NCI-H1417 (cell line): ENCODE results near the gene USP20.
A peak's percentile ranks its signal among the peaks of the same experiment; 100 is the strongest.
"Not testable (repeated sequence)": the region's sequence is repeated elsewhere in the genome, so short reads cannot be mapped to it uniquely, and the experiment has no call there.

Experiments used
- DNase-seq, 3 experiments: peaks; one replicate each; lab custom pipeline; 2025; lab: John Stamatoyannopoulos, UW

Gene USP20

DNA sequence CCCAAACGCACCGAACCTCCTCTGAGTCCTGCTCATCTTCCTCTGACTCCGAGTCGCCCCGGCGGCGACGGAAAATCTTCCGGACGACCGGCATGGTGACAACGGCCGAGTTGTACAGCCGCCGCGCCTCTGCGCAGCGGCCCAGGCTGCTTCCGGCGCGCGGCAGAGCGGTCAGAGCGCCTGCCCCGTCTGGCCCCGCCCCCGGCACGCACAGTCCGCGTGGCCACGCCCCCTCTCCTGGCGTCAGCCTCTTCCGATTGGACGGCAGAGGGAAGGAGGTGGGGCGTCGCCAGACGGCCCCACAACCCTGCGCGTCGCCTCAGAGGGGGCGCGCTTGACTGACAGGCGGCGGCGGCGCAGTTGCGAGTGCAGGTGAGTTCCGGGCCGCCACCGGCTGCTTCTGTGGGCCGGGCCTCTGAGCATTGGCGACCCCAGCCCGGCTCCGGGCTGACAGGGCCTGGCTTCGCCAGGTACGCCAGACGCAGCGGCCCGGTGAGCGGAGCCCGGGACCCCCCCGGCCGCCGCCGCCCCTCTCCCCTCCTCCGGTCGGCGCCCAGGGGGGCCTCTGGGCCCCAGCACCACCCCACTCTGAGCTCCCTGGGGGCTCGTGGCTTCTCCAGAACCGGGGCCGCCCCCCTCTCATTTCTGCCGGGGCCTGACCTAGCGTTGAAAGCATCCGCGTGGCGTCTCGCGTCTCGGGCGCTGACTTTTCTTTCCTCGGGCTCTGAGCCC, at the start of gene USP20, which contains the start of gene C9orf78:
TSS of gene USP20 (plus strand) at position 331 of the 732 bp plus-strand sequence. CDS start 17,098 bp downstream, outside the sequence.
TSS of gene C9orf78 (minus strand) at position 148 of the 732 bp plus-strand sequence. CDS start at position 94, 54 bp downstream.
- DNase-seq = peak; percentile 94 to 99 (median 99)

DNA sequence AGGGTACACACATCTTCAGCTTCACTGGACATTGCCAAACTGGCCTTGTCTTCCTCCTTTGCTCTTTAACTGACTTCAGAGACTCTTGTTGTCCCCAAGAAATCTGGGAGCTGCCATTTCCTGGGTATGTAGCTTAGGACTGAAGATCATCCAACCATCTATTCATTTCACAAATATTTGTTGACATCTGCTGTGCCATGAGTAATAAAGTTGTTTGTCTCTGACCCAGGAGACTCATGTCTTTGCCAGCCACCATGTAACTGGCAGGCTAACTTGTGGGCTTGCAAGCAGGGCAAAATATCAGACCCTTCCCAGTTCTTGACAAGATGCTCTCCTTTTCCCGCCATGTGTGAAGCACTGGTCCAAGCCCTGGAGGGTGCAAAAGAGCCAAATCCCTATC, 49.4 kb upstream of the USP20 start:
- no peak for DNase-seq

DNA sequence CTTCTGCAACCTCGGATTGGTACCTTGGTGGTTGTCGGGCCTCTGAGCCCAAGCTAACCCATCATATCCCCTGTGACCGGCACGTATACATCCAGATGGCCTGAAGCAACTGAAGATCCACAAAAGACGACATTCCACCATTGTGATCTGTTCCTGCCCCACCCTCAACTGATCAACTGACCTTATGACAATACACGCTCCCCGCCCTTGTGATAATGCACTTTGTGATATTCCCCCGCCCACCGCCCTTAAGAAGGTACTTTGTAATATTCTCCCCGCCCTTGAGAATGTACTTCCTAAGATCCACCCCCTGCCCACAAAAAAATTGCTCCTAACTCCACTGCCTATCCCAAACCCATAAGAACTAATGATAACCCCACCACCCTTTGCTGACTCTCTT, 48.8 kb upstream of the USP20 start:
- no peak for DNase-seq

DNA sequence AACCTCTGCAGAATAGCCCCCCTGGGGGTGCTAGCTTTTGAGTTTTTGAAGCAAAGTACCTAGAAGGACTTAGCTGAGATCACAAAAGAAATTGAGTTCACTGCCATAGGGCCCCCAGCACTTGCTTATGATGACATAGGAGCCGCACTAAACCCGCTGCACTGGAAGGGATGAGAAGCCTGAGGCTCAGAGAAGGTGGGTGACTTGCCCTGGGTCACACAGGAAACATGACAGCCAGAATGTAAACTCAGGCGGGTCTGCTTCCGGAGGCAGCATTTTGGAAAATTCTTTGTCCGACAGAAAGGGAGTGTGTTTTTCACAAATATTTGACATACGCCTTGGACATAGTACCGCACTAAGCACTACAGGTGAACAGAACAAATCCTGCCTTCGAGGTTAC, 40.7 kb upstream of the USP20 start:
- DNase-seq = no peak

DNA sequence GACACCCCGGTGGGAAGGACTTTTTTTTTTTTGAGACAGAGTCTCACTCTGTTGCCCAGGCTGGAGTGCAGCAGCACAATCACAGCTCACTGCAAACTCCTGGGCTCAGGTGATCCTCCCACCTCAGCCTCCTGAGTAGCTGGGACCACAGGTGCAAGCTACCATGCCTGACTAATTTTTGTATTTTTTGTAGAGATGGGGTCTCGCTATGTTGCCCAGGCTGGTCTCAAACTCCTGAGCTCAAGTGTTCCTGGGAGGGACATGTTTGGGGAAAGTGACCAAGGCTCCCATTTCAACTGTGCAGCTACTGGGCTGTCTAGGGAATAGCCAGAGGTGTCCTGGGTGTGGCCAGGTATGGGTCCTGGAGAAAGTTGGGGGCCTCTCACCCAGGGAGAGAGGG, 39.2 kb upstream of the USP20 start:
- not testable (repeated sequence) for DNase-seq

DNA sequence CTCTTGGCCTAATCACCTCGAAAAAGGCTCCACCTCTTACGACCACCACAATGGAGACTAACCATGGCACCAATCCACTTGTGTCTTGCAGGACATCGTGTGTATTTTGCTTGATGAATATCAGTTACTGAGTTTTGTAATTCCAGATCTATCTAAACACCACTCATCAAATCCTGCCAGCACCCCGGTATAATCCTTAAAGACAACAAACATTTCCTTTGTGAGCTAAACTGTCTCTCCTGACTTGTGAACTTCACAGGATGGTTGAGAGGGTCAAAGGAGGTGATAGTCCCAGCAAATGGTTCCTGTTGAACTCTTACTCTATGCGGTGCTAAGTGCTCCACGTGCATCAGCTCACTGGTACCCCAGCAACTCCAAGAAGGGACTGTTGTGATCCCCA, 36.3 kb upstream of the USP20 start:
- DNase-seq = no peak

DNA sequence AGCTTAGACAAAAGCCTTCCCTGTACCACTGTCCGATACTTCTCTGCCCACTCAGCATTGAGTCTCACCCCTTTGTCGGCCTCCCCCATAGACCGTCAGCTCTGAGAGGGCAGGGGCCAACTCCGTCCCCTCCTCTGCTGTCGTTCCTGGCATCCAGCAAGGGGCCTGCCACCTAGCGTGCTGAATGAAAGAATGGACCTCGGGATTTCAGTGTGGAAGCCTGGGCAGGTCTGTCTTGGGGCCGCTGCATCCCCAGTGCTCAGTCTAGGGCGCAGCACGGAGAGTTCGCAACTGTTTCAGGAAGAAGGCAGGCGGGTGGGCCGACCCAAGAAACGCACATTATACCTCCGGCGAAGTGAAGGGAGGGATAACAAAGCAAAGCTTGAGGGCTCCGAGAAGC, 33.8 kb upstream of the USP20 start:
- DNase-seq = no peak

DNA sequence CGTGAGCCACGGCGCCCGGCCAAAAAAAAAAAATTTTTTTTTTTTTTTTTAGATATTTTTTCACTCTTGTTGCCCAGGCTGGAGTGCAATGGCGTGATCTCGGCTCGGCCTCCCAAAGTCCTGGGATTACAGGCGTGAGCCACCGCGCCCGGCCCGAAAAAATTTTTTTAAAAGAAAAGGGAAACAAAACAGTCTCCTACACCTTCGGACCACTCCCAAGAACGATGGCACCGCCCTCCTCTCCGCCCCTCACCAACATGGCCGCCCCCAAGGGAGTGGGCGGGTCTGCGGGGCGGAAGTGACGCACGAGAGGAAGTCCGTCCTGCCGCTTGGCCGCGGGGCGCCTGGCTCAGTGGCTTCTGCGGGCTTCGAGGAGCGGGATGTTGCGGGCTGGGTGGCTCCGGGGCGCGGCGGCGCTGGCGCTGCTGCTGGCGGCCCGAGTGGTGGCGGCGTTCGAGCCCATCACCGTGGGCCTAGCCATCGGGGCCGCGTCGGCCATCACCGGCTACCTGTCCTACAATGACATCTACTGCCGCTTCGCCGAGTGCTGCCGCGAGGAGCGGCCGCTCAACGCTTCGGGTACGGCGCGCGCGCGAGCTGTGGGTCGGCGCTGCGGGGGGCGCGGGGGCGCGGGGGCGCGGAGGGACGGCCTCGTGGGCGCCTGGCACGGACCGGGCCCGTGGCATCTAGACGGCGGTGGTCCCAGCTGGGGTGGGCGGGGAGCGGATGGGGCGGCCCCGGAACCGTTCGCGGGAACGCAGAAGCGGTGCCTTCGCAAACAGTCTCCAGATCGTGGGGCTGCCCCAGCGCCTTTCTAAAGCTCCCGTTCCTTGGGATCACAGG, 32.2 kb upstream of the USP20 start, which contains the start of gene TOR1B:
TSS of gene TOR1B (plus strand) at position 352 of the 843 bp plus-strand sequence. CDS start at position 381, 29 bp downstream.
- DNase-seq = peak; percentile 89 to 97 (median 96)

DNA sequence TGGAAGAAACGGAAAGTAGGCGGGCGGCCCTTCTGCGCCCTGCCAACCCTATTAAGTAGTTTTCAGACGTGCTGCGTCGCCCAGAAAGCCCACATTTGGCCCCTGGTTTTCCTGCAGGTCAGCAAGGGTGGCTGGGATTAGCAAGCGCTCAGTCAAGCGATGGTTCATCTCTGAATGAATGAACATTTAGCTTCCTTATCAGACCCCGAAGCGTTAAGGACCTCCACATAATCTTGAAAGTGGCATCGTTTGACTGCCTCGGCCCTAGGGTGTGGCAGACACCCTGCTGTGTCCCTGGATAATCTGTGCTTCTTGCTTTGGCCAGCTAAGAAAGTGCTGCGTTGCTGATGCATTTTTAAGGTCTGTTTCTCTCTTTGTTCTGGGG, 31.6 kb upstream of the USP20 start:
- DNase-seq = peak in 1 of 3 experiments; percentile 69

DNA sequence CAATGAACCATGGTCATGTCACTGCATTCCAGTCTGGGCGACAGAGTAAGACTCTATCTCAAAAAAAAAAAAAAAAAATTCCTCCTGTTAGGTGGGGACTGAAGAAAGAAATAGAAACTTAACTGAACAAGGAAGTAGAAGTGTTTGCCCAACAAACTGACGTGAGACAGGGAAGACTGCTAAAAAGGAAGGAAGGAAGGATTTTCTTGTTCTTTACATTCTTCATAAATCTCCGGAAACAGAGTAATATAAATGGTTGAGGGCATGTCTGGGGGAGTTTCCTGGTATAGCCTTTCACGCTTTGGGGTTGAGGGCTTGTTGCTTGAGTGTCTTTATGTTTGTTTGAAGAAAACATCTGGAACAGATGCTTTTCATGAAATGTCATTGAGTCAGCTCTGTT, 29.2 kb upstream of the USP20 start:
- no peak for DNase-seq

DNA sequence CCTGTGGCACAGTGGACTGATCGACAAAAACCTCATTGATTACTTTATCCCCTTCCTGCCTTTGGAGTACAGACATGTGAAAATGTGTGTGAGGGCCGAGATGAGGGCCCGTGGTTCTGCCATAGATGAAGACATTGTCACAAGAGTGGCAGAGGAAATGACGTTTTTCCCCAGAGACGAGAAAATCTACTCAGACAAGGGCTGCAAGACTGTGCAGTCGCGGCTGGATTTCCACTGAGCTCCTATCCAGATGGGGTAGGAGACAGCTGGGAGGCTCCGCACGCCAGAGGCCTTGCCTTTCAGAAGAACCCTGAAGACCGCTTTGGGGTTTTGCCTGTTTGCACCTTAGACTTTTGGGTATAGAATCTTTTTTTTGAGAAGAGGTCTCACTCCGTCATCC, 25.9 kb upstream of the USP20 start:
- DNase-seq = no peak

DNA sequence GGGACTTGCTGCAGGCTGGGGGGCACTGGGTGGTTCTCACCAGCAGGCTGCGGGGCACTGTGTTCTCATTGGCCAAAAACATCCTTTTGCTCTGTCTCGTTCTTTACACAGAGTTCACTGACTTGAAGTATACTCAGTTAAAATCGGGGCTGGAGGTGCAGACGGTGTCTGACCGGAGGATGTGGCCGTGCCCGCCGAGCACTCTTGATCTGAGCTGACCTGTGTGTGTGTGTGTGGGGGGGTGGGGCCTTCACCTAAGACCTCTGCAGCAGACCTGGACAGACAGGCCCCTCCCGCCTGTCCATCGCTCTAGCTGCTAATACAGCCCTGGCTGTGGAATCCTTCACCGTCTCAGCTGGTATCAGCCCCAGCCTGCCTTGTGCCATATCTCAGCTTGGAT, 25.1 kb upstream of the USP20 start:
- DNase-seq = no peak

DNA sequence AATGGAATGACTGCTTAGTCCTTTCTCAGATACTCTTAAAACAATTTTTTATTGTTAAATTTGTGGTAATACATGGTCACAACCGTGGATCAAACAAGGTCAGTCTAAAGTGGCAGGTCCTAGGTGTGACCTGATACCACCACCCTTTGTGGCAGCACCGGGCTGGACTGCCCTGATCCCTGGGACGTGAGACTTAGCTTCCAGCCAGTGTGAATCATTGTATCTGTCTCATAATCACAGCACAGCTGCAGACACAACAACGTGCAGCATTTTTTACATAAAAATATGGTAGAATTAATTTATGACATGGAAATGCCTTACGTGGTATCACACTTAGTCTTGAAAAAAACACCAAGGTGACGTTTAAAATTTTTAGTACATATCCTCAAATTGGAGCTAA, 24.5 kb upstream of the USP20 start:
- no peak for DNase-seq

DNA sequence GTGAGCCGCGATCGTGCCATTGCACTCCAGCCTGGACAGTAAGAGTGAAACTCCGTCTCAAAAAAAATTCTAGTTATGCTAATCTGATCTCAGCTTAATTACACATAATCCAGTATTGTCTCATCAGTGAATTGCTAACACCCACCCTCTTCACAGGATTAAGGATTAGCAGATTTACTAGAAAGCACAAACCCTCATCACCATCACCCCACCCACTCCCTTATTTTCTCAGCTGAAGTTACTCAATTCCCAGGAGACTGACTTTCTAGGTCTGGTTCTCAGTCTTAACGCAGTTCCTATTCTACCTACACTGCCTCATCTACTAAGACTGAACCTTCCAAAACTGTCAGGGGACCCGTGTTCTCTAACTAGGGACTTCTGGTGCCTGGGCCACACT, 23.3 kb upstream of the USP20 start:
- DNase-seq = no peak

DNA sequence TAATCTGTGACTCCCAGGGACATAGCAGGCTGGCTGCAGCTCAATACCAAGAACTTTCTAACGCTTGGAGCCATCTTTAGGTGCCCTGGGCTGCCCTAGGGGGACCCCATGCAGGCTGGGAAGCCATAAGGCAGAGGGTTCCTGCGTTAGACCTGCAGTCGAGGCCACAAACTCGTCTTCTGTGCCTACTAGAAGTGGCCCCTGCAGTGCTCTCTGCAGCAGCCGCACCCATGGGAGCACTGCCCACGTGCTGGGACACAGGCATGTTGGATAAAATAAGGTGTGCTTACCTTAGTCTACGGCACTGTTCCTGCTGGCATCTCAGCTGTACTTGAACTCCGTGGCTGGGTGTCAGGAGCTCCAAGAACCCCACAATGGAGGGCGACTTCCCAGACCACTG, 22.9 kb upstream of the USP20 start:
- DNase-seq = no peak

DNA sequence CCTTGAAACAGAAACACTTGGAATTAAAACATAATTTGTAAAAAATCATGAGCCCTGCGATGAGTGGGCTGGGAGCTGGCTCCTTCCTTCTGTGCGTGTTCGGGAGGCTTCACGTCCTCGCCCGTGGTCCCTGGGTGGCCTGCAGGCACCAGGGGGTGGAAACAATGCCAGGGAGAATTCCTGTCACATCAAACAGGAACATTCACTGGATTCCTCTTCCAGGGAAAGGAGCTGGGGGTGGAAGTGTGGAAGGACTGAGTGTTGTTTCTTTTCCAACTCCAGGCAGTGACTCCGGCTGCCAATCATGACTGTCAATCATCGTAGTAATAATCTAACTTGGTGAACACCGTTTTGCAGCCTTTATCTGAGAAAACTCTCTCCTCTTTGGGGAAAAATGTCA, 21.6 kb upstream of the USP20 start:
- DNase-seq = no peak

DNA sequence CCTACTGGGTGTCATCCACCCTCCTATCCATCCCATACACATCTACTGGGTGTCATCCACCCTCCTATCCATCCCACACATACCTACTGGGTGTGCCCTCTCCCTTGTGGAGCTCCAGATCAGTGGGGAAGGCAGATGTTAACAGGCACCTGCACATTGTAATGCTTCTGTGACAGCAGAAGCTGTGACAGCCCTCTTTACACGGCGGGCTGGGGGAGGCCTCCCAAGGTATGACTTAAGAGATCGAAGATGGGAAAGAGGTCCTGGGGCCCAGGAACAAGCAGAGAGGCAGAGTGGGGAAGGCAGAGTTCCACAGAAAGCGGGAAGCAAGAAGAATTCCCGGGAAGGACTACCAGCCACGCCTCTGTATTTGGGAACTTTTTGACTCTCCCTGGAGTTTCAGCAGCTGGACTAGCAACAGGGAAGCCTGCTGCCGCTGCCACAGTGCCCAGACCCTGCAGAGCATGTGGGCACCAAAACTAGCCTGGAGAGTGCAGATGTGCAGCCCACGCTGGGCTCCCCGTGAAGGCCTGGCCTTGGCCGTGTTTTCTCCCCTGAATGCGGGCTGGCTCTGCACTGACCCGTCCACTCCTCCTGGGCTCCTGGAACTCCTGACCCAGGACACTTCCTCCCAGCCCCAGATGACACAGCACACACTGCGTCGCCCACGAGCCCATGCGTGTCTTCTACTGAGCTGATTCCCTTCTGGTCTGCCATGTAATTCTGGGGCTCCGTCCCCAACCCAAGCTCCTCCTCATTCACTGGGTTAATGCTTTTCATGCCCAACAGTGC, 20.6 kb upstream of the USP20 start:
- no peak for DNase-seq

DNA sequence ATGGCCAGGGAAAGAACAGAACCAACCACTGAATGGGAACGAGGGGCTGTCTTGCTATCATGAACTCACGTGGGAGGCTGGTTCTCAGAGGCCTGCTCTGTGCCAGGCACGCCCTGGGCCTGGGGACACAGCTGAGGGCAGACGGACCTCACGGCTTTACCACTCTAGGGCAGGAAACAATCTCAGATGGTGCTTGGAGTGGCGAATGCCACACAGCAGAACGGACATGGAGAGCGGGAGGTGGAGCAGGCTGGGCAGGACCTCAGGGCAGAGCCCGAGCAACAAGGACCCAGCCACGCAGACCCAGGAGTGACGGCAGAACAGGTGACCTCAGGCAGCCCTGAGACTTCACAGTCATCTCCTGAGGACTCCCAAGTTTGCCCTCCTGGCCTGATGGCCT, 20.0 kb upstream of the USP20 start:
- DNase-seq = no peak

DNA sequence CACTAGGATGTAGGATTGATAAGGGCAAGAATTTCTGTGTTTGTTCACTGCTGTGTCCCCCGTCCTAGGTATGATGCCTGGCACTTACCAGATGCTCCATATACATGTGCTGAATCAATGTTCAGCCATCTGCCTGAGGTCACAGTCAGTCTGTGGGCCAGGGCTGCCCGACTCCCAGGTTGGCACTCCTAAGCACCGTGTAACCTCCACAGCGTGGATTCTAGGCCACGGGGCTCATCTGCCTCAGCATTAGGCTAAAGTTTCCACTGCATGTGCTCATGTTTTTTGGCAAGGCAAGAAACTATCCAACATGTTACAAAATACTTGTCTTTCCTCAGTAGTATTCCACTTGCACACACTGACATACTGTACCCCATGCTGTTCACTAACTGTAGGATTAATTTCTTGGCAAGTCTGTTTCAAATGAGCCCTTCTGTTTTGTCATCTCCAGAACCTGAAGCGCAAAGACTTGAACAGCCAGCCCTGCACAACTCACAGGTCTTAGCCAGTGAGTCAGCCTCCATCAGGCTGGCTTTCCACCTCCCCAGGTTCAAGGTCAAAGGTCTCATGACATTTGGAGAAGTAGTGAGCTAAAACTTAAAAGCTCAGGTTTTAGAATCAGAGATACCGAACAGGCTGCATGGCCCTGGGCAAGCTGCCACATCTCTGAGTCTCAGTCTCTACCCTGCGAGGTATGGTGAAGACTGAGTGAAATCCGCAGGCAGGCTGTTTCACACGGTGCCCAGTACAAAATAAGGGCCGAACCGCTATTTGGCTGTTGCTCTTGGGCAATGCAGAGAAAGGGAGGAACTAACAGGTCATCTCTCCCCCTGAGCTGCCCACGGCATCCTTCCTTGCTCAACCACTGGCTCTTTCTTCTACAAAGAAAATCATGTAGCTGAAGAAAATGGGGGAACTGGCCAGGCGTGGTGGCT, 18.5 kb upstream of the USP20 start:
- no peak for DNase-seq

DNA sequence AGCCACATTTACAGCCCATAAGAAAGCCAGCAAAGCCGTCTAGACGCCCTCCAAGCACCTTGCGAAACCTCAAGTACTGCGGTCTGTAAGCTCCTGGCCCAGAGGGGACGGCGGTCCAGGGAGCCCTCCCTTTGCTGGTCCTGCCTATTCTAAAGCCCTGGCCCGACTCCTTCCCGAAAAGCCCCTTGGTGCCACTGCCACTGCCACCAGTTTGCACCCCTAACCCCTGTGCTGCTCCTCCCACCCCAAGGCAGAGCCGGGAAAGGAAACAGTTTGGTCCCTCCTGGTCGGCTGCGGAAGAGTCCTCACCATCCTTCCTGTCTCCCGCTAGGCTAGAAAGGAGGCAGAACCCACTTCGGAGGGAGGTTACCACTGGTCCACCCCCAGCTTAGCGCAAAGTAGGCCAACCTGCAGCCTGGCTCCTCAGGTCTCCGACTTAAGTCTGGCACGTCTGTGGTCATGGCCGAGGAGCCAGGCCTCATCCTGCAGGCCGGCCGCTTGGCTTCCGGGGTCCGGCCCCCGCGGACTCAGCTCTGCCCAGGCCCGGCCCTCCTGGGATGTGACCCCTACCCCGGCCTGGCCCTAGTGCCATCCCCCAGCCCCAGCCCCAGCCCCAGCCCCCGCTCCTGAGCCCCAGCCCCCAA, 12.2 kb upstream of the USP20 start:
- peak in 2 of 3 experiments; percentile 25 to 32 for DNase-seq

DNA sequence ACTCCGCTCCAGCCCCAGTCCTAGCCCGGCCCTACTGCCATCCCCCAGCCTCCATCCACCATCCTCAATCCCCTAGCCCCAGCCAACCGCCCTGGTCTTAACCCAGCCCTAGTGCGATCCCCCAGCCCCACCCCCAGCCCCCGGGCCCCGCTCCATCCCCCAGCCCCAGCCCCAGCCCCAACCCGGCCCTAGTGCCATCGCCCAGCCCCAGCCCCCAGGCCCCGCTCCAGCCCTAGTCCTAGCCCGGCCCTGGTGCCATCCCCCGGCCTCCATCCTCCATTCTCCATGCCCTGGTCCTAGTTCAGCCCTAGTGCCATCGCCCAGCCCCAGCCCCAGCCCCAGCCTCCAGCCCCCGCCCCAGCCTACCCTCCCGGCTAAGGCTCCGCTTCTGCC, 11.7 kb upstream of the USP20 start:
- DNase-seq = no peak
